Panc1 (cell line): ENCODE measurements around the gene RNF222.

Experiments
- CTCF ChIP-seq: fragments of 450-650 bp; IDR thresholded peaks from 2 replicates; pipeline ENCODE4 v1.5.1; 2017; ENCODE audit warnings: mild to moderate bottlenecking
- REST ChIP-seq, 2 experiments: IDR thresholded peaks; 2 replicates each; pipeline ENCODE4 v1.6.1; 2011 to 2012; ENCODE audit warnings: low read depth in 2 of 2, control low read depth in 1 of 2, low read length in 1 of 2, mild to moderate bottlenecking in 1 of 2, moderate library complexity in 1 of 2; ENCODE audit not compliant: insufficient read depth in 1 of 2

- no peak for TF ChIP-seq REST (IDR thresholded peaks at IDR 0.05; ENCODE audit: insufficient read depth in 1 of 2, low read depth in 2 of 2, low read length in 1 of 2)
- TF ChIP-seq CTCF = no peak
Observed at GRCh38 chr17:8426094-8426720, 28.6 kb upstream of the RNF222 start.
